Vagina (tissue), 2 donors: ENCODE measurements around the gene SEPTIN6. TPM values are rescaled to one million over a fixed set of nuclear protein-coding genes. Genes with fewer than 3 reads are reported as not detected.

Source experiments
- DNase-seq, 2 donors: peaks; one replicate each; pipeline ENCODE4 v3.0.0-alpha.2; 2017; ENCODE audit errors: extremely low spot score in 2 of 2
- H3K27ac ChIP-seq: fragments of 200-600 bp; sonication (generic); one replicate; pipeline ENCODE4 v1.5.1; 2019
- H3K27me3 ChIP-seq: fragments of 200-600 bp; sonication (generic); one replicate; pipeline ENCODE4 v1.5.1; 2019
- H3K36me3 ChIP-seq, 2 donors: fragments of 200-600 bp; sonication (generic); one replicate each; pipeline ENCODE4 v1.5.1; 2017 to 2019
- H3K4me1 ChIP-seq: fragments of 200-600 bp; sonication (generic); one replicate; pipeline ENCODE4 v1.5.1; 2019
- H3K4me3 ChIP-seq, 2 donors: fragments of 200-600 bp; sonication (generic); 1 replicate in 1 of 2; 2 replicates in 1 of 2; pipeline ENCODE4 v1.5.1; 2016 to 2019
- H3K9me3 ChIP-seq: fragments of 200-600 bp; sonication (generic); one replicate; pipeline ENCODE4 v1.5.1; 2019
- POLR2A ChIP-seq, 2 donors: fragments of 450-650 bp; IDR thresholded peaks; one replicate each; pipeline ENCODE4 v1.6.1; 2017; ENCODE audit warnings: antibody characterized with exemption in 2 of 2, mild to moderate bottlenecking in 2 of 2, moderate library complexity in 2 of 2
- POLR2AphosphoS5 ChIP-seq, 2 donors: sonication (generic); formaldehyde crosslinking; IDR thresholded peaks; one replicate each; pipeline ENCODE4 v1.9.0; 2017; ENCODE audit warnings: antibody characterized with exemption in 2 of 2, mild to moderate bottlenecking in 2 of 2, low read depth in 1 of 2; ENCODE audit not compliant: insufficient read depth in 1 of 2
- intact Hi-C: fragments of 100-400 bp; cut with DNase I; formaldehyde crosslinking; loops from one replicate; pipeline ENCODE4 v1.15.1; 2023
- total RNA-seq: library from RNA; depleted of rRNA; stranded (reverse); fragments of >200 nt; gene quantifications from one replicate; pipeline ENCODE4 v1.2.3, GENCODE V29; 2016
- TF ChIP-seq, protein P1 (sequence below), 3 experiments: fragments of 450-650 bp in 2 of 3; fragments of 200-600 bp in 1 of 3; sonication (generic) in 1 of 3; IDR thresholded peaks; one replicate each; pipeline ENCODE4 v1.5.1; 2017 to 2019; ENCODE audit warnings: antibody characterized with exemption in 3 of 3, mild to moderate bottlenecking in 2 of 3, moderate library complexity in 2 of 3

The SEPTIN6 gene
- total RNA-seq, 1 donor from 2014 or later: 25.8 TPM

DNA sequence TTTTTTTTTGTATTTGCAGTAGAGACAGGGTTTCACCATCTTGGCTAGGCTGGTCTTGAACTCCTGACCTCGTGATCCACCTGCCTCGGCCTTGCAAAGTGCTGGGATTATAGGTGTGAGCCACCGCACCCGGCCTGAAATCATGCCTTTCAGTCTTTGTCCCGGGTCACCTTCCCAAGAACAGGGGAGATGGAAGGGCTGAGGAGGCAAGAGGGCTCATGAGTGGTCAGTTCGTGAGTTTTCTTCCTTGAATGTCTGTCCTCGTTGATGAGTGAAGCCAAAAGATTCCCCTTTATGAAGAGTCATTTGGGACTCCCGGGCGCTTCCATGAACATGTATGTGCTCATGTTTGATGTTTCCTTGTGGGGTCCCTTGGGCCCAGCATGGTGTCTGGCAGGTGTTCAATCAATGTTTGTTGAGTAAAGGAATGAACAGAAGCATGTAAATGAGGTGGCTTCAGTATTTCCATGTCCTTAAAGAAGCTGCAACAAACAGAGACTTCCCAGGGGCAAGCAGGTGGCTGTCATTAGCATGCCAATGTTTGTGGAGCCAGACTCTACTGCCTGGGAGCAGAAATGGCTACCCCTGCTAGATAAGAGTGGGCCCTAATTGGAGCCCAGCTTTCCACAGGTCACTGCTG lies 3.4 kb upstream of the SEPTIN6 start:
- Histone ChIP-seq H3K36me3 (no peaks in the 10 kb centered on the region), H3K4me1 (peaks cover 8% of the 10 kb centered on the region), H3K27ac (no peak overlapping the region), H3K27me3 (no peaks in the 10 kb centered on the region), H3K4me3 (no peak overlapping the region), H3K9me3 (no peaks in the 10 kb centered on the region)
- DNase-seq: no peak
- intact Hi-C loops: loop anchor here (10.0 kb wide), 1 partner anchor 92 kb away; the partner anchor contains the start of gene NKRF
- TF ChIP-seq, protein P1, sequence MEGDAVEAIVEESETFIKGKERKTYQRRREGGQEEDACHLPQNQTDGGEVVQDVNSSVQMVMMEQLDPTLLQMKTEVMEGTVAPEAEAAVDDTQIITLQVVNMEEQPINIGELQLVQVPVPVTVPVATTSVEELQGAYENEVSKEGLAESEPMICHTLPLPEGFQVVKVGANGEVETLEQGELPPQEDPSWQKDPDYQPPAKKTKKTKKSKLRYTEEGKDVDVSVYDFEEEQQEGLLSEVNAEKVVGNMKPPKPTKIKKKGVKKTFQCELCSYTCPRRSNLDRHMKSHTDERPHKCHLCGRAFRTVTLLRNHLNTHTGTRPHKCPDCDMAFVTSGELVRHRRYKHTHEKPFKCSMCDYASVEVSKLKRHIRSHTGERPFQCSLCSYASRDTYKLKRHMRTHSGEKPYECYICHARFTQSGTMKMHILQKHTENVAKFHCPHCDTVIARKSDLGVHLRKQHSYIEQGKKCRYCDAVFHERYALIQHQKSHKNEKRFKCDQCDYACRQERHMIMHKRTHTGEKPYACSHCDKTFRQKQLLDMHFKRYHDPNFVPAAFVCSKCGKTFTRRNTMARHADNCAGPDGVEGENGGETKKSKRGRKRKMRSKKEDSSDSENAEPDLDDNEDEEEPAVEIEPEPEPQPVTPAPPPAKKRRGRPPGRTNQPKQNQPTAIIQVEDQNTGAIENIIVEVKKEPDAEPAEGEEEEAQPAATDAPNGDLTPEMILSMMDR (IDR thresholded peaks at IDR 0.05): no peak
- TF ChIP-seq POLR2A (IDR thresholded peaks at IDR 0.05) (no peak), POLR2AphosphoS5 (IDR thresholded peaks at IDR 0.05; ENCODE audit: insufficient read depth in 1 of 2, low read depth in 1 of 2) (no peak)

DNA sequence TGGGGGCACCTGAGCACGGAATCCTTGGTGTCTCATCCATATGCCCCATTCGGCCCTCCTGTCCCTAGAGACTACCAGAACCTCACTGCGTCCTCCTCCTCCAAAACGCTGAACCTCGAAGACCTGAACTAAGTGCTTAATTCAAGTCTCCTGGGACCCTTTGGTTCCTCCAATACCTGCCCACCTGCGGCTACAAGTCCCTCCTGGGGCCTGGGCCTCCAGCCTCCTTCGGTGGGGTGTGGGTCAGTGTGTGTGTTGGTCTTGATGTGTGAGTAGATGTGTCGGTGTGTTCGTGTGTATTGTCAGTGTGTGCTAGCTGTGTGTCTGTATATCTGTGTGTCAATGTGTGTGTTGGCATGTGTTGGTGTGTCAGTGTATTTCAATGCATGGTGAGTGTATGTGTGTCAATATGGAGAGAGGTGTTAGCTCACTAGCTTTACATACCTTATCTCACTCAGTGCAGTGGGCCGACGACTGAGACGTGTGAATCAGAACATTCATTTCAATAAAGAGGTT lies 2.6 kb upstream of the SEPTIN6 start:
- Histone ChIP-seq H3K36me3 (no peaks in the 10 kb centered on the region), H3K27ac (no peak overlapping the region), H3K4me3 (no peak overlapping the region), H3K9me3 (no peaks in the 10 kb centered on the region), H3K27me3 (no peaks in the 10 kb centered on the region), H3K4me1 (peaks cover 8% of the 10 kb centered on the region)
- DNase-seq: no peak
- intact Hi-C loops: loop anchor here (10.0 kb wide), 1 partner anchor 91 kb away; the partner anchor contains the start of gene NKRF
- TF ChIP-seq, protein P1 (IDR thresholded peaks at IDR 0.05): no peak
- TF ChIP-seq POLR2AphosphoS5 (IDR thresholded peaks at IDR 0.05; ENCODE audit: insufficient read depth in 1 of 2, low read depth in 1 of 2) (no peak), POLR2A (IDR thresholded peaks at IDR 0.05) (no peak)

DNA sequence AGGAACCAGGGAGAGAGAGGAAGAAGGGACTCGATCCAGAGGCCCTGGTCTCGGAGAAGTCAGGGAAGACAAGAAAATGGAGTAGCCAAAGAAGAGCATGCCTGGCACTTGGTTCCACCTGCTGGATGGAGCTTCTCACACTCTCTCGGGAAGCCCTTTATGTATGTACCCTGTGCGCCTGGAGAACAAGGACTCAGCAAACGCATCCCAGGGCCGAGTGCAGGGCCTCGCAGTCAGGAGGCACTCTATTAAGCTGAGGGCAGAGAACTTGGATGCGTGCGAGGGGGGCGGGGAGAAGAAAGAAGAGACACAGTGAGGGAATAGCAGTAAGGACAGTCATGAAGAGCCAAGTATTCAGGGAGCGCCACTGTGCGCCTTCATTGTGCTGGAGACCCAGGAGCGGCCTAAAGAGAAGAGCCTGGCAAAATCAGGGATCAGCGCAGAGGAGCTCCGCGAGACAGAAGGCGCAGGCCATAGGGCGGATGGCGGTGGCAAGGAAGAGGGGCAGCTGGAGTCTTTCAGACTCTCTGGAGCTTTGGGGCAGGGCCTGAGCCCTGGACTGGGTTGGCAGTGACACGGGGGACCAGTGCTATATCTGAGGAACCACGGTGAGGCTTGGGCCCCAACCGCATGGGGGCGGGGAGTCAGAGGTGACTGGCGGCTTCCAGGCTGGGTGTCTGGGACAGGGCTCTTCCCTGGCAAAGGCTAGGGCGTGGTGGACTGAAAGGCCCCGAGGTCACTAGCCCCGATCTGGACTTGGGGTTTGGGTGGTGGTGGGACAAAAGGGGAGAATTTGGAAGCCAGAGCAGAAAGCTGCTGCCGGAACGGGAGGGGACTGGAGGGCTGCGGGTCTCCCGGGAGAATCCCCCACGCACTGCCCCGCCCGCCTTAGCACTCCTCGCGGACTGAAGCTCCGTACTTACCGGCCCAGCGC lies 1.9 kb upstream of the SEPTIN6 start:
- peaks cover 8% of the 10 kb centered on the region for H3K4me1 ChIP-seq
- no peak overlapping the region for H3K4me3 ChIP-seq
- TF ChIP-seq POLR2A (IDR thresholded peaks at IDR 0.05) (no peak), POLR2AphosphoS5 (IDR thresholded peaks at IDR 0.05; ENCODE audit: insufficient read depth in 1 of 2, low read depth in 1 of 2) (no peak)
- TF ChIP-seq, protein P1 (IDR thresholded peaks at IDR 0.05): no peak
- H3K36me3 ChIP-seq: no peaks in the 10 kb centered on the region
- no peaks in the 10 kb centered on the region for H3K9me3 ChIP-seq
- H3K27me3 ChIP-seq: no peaks in the 10 kb centered on the region
- intact Hi-C loops: loop anchor here (10.0 kb wide), 1 partner anchor 90 kb away; the partner anchor contains the start of gene NKRF
- DNase-seq: no peak
- no peak overlapping the region for H3K27ac ChIP-seq

DNA sequence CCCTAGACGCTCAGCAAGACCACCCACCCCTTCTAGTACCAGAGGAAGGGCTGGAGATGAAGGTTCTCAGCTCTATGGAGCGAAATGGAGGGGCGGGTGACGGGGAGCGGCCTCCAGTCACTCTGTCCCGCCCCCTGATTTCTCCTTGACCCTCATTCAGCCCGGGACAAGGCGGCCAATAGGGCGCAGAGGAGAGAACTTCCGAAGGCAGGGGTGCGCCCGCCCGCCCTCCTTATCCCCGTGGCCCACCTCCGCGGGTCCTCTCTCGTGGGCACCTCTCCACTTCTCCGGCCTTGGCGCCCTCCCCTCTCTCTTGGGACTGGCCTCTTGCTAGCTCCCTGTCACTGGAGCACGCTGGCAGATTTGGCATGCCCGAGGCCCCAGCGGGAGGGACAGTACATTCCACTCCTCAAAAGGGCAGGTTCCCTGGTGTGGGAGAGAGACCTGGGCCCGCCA lies 1.1 kb upstream of the SEPTIN6 start:
- H3K4me1 ChIP-seq: peaks cover 8% of the 10 kb centered on the region
- DNase-seq: no peak
- TF ChIP-seq, protein P1 (IDR thresholded peaks at IDR 0.05): no peak
- H3K36me3 ChIP-seq: no peaks in the 10 kb centered on the region
- H3K4me3 ChIP-seq: peak overlapping the region; percentile 53 to 58
- H3K27ac ChIP-seq: peak overlapping the region; percentile 78
- no peaks in the 10 kb centered on the region for H3K9me3 ChIP-seq
- no peaks in the 10 kb centered on the region for H3K27me3 ChIP-seq
- intact Hi-C loops: loop anchor here (10.0 kb wide), 1 partner anchor 89 kb away; the partner anchor contains the start of gene NKRF
